Retina (tissue), 1 donor: Measurements from ENCODE around the gene STAG1.

Experiments
- DNase-seq: peaks from one replicate; pipeline ENCODE4 v3.0.0-alpha.2; 2016

STAG1 gene

GRCh38 chr3:136300444-136300843 is 451.7 kb downstream of the STAG1 start:
- DNase-seq = no peak

GRCh38 chr3:136297826-136298225 is 454.4 kb downstream of the STAG1 start:
- no peak for DNase-seq

DNA sequence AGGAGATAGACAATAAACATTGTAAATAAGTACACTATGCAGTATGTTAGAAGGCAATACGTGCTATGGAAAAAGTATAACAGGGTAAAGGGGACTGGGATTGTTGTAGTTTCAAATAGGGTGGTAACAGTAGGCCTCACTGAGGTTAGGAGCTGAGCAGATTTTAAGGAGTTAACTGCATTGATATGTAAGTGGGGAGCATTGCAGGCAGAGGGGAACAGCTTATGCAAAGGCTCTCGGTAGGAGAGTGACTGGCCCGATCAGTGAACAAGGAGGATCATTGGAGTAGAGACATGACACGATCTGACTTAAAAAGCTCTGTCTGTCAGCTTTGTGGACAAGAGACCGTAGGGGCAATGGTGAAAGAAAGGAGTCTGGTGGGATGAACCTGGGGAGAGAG is 455.2 kb downstream of the STAG1 start:
- DNase-seq = no peak

GRCh38 chr3:136294176-136294575 is 458.0 kb downstream of the STAG1 start:
- DNase-seq = no peak

DNA sequence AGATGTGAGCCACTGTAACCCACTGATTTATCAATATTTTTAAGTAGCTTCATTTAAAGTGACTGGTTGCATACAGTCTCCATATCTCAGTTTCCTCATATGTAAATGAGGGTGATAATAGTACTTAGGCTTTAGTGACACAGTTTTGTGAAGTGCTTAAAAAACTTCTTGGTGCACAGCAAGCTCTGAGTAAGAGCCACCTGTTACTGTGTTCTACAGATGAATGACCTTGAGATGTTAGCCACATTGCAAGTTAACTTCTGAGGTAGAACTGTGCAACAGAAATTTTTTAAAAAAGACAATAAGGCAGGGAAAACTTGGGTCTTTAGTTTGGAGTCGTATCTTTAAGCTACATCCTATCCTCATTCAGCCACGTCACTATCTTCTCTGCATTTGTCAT is 458.9 kb downstream of the STAG1 start:
- DNase-seq = no peak

DNA sequence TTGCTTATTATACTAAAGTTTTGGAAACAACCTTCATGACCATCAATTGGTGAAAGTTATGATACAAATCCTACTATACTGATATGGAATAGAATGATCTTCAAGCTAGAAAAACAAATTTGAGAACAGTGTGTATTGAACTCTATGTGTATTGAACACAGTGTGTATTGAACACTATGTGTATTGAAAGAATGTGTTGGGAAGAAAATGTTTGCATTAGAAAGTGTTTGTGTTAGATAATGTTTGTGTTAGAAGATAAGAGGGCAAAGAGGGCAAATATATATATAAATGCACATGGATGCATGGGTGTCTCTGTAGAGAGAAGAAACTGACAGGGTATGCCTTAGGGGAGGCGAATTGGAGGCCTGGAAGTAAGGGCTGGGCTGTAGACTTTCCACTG is 459.7 kb downstream of the STAG1 start:
- no peak for DNase-seq

DNA sequence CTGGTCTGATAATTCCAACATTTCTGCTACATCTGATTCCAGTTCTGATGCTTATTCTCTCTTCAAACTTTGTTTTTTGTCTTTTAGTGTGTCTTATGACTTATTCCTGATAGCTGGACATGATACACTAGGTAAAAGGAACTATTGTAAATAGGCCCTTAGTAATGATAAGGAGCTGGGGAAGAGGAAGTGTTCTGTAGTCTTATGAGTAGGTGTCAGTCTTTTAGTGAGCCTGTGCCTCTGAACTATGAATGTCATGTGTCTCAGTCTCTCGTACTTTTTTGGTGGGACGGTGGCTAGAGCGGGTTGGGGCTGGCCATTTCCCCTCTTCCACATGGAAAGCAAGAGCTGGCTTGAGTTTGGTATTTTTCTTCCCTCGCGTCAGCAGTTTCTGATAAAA is 460.9 kb downstream of the STAG1 start:
- DNase-seq = no peak
